Measurements from ENCODE around the gene BEX4. TPM values are rescaled to one million over a fixed set of nuclear protein-coding genes. Genes with fewer than 3 reads are reported as not detected.
"Not testable (repeated sequence)": the region's sequence is repeated elsewhere in the genome, so short reads cannot be mapped to it uniquely, and the experiment has no call there.

BEX4 gene
- total RNA-seq, 1 donor from 2014 or later = 106 TPM

DNA sequence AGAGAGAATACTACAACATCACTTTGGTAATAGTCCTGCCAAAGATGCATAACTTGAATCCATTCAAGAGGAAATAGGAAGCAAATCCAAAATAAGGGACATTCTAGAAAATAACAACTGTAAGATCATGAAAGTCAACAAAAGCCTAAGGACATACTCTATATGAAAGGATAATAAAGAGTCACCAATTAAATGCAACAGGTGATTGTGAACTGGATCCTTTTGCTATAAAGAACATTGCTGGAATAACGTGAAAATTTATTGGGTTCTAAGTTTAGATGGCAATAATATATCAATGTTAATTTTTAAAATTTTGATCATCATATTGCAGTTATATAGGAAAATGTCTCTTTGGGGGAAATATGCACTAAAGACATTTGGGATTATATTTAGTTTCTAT lies 20.0 kb downstream of the BEX4 start:
- TF ChIP-seq, protein P1, sequence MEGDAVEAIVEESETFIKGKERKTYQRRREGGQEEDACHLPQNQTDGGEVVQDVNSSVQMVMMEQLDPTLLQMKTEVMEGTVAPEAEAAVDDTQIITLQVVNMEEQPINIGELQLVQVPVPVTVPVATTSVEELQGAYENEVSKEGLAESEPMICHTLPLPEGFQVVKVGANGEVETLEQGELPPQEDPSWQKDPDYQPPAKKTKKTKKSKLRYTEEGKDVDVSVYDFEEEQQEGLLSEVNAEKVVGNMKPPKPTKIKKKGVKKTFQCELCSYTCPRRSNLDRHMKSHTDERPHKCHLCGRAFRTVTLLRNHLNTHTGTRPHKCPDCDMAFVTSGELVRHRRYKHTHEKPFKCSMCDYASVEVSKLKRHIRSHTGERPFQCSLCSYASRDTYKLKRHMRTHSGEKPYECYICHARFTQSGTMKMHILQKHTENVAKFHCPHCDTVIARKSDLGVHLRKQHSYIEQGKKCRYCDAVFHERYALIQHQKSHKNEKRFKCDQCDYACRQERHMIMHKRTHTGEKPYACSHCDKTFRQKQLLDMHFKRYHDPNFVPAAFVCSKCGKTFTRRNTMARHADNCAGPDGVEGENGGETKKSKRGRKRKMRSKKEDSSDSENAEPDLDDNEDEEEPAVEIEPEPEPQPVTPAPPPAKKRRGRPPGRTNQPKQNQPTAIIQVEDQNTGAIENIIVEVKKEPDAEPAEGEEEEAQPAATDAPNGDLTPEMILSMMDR (IDR thresholded peaks at IDR 0.05) = no peak
- TF ChIP-seq EZH2phosphoT487 (IDR thresholded peaks at IDR 0.05) (no peak), EZH2 (IDR thresholded peaks at IDR 0.05) (no peak)
- peaks cover 6% of the 10 kb centered on the region for H3K27me3 Mint-ChIP-seq (ENCODE audit: insufficient read depth, low read depth)

DNA sequence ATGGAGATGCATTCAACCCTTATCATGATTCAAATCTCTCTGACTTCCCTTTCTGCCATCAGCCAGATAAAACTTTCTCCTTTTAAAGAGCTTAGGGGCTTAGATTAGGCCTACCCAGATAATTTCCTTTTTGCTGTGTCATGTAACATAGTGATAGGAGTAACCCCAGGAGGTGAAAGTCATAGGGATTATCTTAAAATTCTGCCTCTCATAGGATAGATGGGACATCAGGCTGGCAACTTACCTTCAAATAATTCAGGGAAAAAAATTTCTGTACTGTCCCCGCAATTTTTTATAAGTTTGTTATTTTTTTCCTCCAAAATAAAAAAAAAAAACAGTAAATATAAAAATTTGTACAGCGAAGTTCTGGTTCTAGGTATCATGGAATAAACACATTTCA lies 20.7 kb downstream of the BEX4 start:
- H3K27me3 Mint-ChIP-seq (ENCODE audit: insufficient read depth, low read depth); H3K36me3 Mint-ChIP-seq: not testable (repeated sequence)

More for the DNA sequence above, 20.0 kb downstream of the BEX4 start:
- H3K9me3 Mint-ChIP-seq = no peaks in the 10 kb centered on the region
- H2AFZ ChIP-seq (replicated peaks) = no peak overlapping the region
- H3F3A ChIP-seq (ENCODE audit: low read depth) = no peaks in the 10 kb centered on the region
- no peaks in the 10 kb centered on the region for H3K9me3 ChIP-seq (ENCODE audit: low read depth)
- H3K4me2 ChIP-seq = no peak overlapping the region
- H3K9ac ChIP-seq = no peak overlapping the region
- H3K27me3 ChIP-seq = no peaks in the 10 kb centered on the region
- no peak overlapping the region for H3K27ac Mint-ChIP-seq
- H3K4me3 ChIP-seq = no peak overlapping the region
- H3K4me1 Mint-ChIP-seq = no peaks in the 10 kb centered on the region
- H3K27ac ChIP-seq = no peak overlapping the region
- no peak for DNase-seq (ENCODE audit: low spot score)
- no peaks in the 10 kb centered on the region for H3K36me3 Mint-ChIP-seq
- H4K20me1 ChIP-seq (ENCODE audit: low read depth) = no peaks in the 10 kb centered on the region
- no peaks in the 10 kb centered on the region for H3K79me2 ChIP-seq (ENCODE audit: low read depth)
- H3K36me3 ChIP-seq = no peaks in the 10 kb centered on the region
- no peaks in the 10 kb centered on the region for H3K4me1 ChIP-seq
- H3K4me3 Mint-ChIP-seq = no peak overlapping the region

DNA sequence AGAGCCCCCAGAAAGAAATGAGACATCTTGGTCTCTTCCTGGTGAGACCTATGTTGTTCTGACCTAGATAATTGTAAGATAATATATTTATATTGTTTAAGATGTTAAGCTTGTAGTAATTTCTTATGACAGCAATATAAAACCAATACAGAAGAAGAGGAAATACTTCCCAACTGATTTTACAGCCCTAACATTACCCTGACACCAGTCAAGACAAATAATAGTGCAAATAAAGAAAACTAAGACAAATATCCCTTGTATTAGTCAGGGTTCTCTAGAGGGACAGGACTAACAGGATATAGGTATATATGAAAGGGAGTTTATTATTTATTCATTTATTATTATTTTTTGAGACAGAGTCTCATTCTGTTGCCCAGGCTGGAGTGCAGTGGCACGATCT lies 21.4 kb downstream of the BEX4 start:
- H4K20me1 ChIP-seq (ENCODE audit: low read depth) = no peaks in the 10 kb centered on the region
- TF ChIP-seq, protein P1 (IDR thresholded peaks at IDR 0.05) = no peak
- TF ChIP-seq EZH2phosphoT487 (IDR thresholded peaks at IDR 0.05) (no peak), EZH2 (IDR thresholded peaks at IDR 0.05) (no peak)
- H3K4me2 ChIP-seq = no peak overlapping the region
- no peaks in the 10 kb centered on the region for H3K27me3 ChIP-seq
- no peak overlapping the region for H3K27ac ChIP-seq
- Mint-ChIP-seq H3K4me1 (no peaks in the 10 kb centered on the region), H3K36me3 (no peaks in the 10 kb centered on the region), H3K27ac (no peak overlapping the region), H3K27me3 (ENCODE audit: insufficient read depth, low read depth) (peaks cover 6% of the 10 kb centered on the region), H3K4me3 (no peak overlapping the region), H3K9me3 (no peaks in the 10 kb centered on the region)
- no peaks in the 10 kb centered on the region for H3K4me1 ChIP-seq
- DNase-seq (ENCODE audit: low spot score) = no peak
- no peaks in the 10 kb centered on the region for H3K79me2 ChIP-seq (ENCODE audit: low read depth)
- no peak overlapping the region for H3K4me3 ChIP-seq
- no peaks in the 10 kb centered on the region for H3K9me3 ChIP-seq (ENCODE audit: low read depth)
- H3K9ac ChIP-seq = no peak overlapping the region
- H3F3A ChIP-seq (ENCODE audit: low read depth) = no peaks in the 10 kb centered on the region
- H2AFZ ChIP-seq (replicated peaks) = no peak overlapping the region
- no peaks in the 10 kb centered on the region for H3K36me3 ChIP-seq

More for the DNA sequence above, 20.7 kb downstream of the BEX4 start:
- H3K4me1 Mint-ChIP-seq; H3K79me2 ChIP-seq (ENCODE audit: low read depth); H3K4me3 Mint-ChIP-seq; H3F3A ChIP-seq (ENCODE audit: low read depth); H3K36me3 ChIP-seq; H3K4me3 ChIP-seq; H3K4me1 ChIP-seq; DNase-seq (ENCODE audit: low spot score); H4K20me1 ChIP-seq (ENCODE audit: low read depth); H3K27ac Mint-ChIP-seq; H3K27ac ChIP-seq; H3K9me3 Mint-ChIP-seq; H3K4me2 ChIP-seq; H3K27me3 ChIP-seq; H3K9me3 ChIP-seq (ENCODE audit: low read depth); H2AFZ ChIP-seq (replicated peaks); H3K9ac ChIP-seq: not testable (repeated sequence)

DNA sequence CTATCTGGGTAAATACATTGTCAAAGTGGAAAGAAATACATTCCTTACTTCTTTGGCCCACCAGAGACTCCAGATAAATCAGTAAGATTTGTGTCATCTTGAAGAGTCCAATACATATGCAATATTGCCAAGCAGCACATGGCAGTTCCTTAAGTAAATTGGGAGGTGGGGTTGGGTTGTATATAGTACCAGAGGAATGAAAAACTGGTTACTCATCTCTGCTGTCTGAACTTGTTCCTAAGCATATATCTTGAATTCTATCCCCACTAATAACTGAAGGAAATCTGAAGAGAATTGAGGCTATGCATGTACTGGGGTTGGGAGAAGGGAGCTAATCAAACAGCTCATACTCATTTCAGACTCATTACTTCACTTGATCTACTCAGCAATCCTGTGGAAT lies 25.2 kb downstream of the BEX4 start:
- H3K4me3 ChIP-seq = no peak overlapping the region
- H3K36me3 ChIP-seq = no peaks in the 10 kb centered on the region
- H3K79me2 ChIP-seq (ENCODE audit: low read depth) = no peaks in the 10 kb centered on the region
- Mint-ChIP-seq H3K27me3 (ENCODE audit: insufficient read depth, low read depth) (peaks cover 5% of the 10 kb centered on the region), H3K4me1 (no peaks in the 10 kb centered on the region), H3K4me3 (no peak overlapping the region), H3K9me3 (no peaks in the 10 kb centered on the region), H3K36me3 (no peaks in the 10 kb centered on the region), H3K27ac (no peak overlapping the region)
- H2AFZ ChIP-seq (replicated peaks) = no peak overlapping the region
- TF ChIP-seq EZH2 (IDR thresholded peaks at IDR 0.05) (no peak), EZH2phosphoT487 (IDR thresholded peaks at IDR 0.05) (no peak)
- TF ChIP-seq, protein P1 (IDR thresholded peaks at IDR 0.05) = no peak
- DNase-seq (ENCODE audit: low spot score) = no peak
- H3K9me3 ChIP-seq (ENCODE audit: low read depth) = no peaks in the 10 kb centered on the region
- H3K4me1 ChIP-seq = no peaks in the 10 kb centered on the region
- H3K27me3 ChIP-seq = no peaks in the 10 kb centered on the region
- H3K27ac ChIP-seq = no peak overlapping the region
- no peak overlapping the region for H3K4me2 ChIP-seq
- H3K9ac ChIP-seq = no peak overlapping the region
- H3F3A ChIP-seq (ENCODE audit: low read depth) = no peaks in the 10 kb centered on the region
- no peaks in the 10 kb centered on the region for H4K20me1 ChIP-seq (ENCODE audit: low read depth)

Measured in neural progenitor cell (in vitro differentiated cells).